Measurements from ENCODE around the gene TMEM175. TPM values are rescaled to one million over a fixed set of nuclear protein-coding genes. Genes with fewer than 3 reads are reported as not detected.
A peak's percentile ranks its signal among the peaks of the same experiment; 100 is the strongest.

Gene TMEM175
- 2.3 and 12.1 TPM in 2 replicates for total RNA-seq

GRCh38 chr4:931960-932712 lies at the start of gene TMEM175, which contains the start of gene GAK:
TSS of gene TMEM175 (plus strand) at chr4:932460. CDS start at chr4:947740, 15,280 bp downstream.
TSS of gene GAK (minus strand) at chr4:932316. CDS start at chr4:932187, 129 bp downstream.
- DNase-seq (ENCODE audit: low read depth): peak; percentile 88

- DNase-seq (ENCODE audit: low read depth): no peak
Measured at GRCh38 chr4:882646-883045, 49.6 kb upstream of the TMEM175 start.

- no peak for DNase-seq (ENCODE audit: low read depth)
Measured at GRCh38 chr4:883377-884095, 48.7 kb upstream of the TMEM175 start.

GRCh38 chr4:884259-884658 lies 48.0 kb upstream of the TMEM175 start:
- no peak for DNase-seq (ENCODE audit: low read depth)

- no peak for DNase-seq (ENCODE audit: low read depth)
Measured at GRCh38 chr4:884896-885295, 47.4 kb upstream of the TMEM175 start.

- DNase-seq (ENCODE audit: low read depth): no peak
Measured at GRCh38 chr4:885353-885752, 46.9 kb upstream of the TMEM175 start.

GRCh38 chr4:886244-886643 lies 46.0 kb upstream of the TMEM175 start:
- DNase-seq (ENCODE audit: low read depth): no peak

GRCh38 chr4:887034-887763 lies 45.1 kb upstream of the TMEM175 start:
- no peak for DNase-seq (ENCODE audit: low read depth)

GRCh38 chr4:888029-888428 lies 44.2 kb upstream of the TMEM175 start:
- no peak for DNase-seq (ENCODE audit: low read depth)

- no peak for DNase-seq (ENCODE audit: low read depth)
Measured at GRCh38 chr4:889516-889915, 42.7 kb upstream of the TMEM175 start.

GRCh38 chr4:890036-890695 lies 42.1 kb upstream of the TMEM175 start:
- no peak for DNase-seq (ENCODE audit: low read depth)

- DNase-seq (ENCODE audit: low read depth): no peak
Measured at GRCh38 chr4:891747-892146, 40.5 kb upstream of the TMEM175 start.

GRCh38 chr4:892780-893179 lies 39.5 kb upstream of the TMEM175 start:
- no peak for DNase-seq (ENCODE audit: low read depth)

- no peak for DNase-seq (ENCODE audit: low read depth)
Measured at GRCh38 chr4:893276-893994, 38.8 kb upstream of the TMEM175 start.

- no peak for DNase-seq (ENCODE audit: low read depth)
Measured at GRCh38 chr4:893995-894705, 38.1 kb upstream of the TMEM175 start.

- no peak for DNase-seq (ENCODE audit: low read depth)
Measured at GRCh38 chr4:895596-895995, 36.7 kb upstream of the TMEM175 start.

GRCh38 chr4:896216-896615 lies 36.0 kb upstream of the TMEM175 start:
- DNase-seq (ENCODE audit: low read depth): no peak

GRCh38 chr4:896630-897029 lies 35.6 kb upstream of the TMEM175 start:
- DNase-seq (ENCODE audit: low read depth): no peak

- DNase-seq (ENCODE audit: low read depth): no peak
Measured at GRCh38 chr4:898123-898522, 34.1 kb upstream of the TMEM175 start.

GRCh38 chr4:898869-899555 lies 33.2 kb upstream of the TMEM175 start:
- DNase-seq (ENCODE audit: low read depth): no peak

All from renal cortical epithelial cell (primary cell).